Keratinocyte (primary cell): ENCODE data around the gene USP17L10.
"Not testable (repeated sequence)": the region's sequence is repeated elsewhere in the genome, so short reads cannot be mapped to it uniquely, and the experiment has no call there.

ENCODE experiments used
- EZH2 ChIP-seq: IDR thresholded peaks from one replicate; pipeline ENCODE4 v1.6.1; 2012; ENCODE audit warnings: inconsistent platforms, mild to moderate bottlenecking, low read length, moderate library complexity
- TF ChIP-seq, protein P1 (sequence below), 3 experiments: IDR thresholded peaks in 1 of 3; conservative IDR thresholded peaks in 1 of 3; optimal IDR thresholded peaks in 1 of 3; 2 replicates in 2 of 3; 3 replicates in 1 of 3; pipeline versions ENCODE3 to v1.5.1; 2011; ENCODE audit warnings: low read length in 3 of 3, mild to moderate bottlenecking in 3 of 3, moderate library complexity in 2 of 3, control low read depth in 1 of 3, inconsistent platforms in 1 of 3; ENCODE audit not compliant: insufficient read depth in 2 of 3; ENCODE audit errors: extremely low read depth in 1 of 3

DNA sequence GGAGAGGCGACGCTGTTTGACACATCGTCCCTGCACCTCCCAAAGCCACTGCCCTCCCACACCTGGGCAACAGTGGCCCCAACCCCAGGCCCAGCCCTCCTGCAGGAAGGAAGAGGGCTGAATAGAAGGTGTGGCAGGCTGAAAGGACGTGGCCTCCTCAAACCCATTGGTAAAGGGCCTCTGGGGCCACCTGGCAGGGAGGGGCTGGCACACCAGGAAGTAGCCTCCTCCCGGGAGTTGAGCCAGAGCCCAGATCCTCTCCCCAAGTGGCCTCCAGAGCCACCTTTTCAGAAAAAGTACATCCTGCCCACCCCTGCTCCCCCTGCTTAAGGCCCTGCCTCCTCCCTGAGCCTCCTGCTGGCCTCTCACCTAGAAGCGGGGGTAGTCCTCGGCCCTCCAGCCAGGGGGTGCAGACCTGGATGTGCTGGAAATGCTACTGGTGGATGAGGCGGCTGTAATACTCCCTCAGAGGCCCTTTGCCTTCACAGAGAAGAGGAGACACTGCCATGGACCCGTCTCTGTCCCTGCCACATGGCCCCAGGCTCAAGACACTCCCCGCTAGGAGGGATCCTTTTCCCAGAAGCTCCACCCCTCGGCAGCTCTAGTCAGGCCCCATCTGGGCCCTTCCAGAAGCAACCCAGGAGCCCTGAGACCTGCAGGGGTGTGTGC, 40.5 kb upstream of the USP17L10 start, which contains the start of gene FAM90A26:
- TF ChIP-seq, protein P1, sequence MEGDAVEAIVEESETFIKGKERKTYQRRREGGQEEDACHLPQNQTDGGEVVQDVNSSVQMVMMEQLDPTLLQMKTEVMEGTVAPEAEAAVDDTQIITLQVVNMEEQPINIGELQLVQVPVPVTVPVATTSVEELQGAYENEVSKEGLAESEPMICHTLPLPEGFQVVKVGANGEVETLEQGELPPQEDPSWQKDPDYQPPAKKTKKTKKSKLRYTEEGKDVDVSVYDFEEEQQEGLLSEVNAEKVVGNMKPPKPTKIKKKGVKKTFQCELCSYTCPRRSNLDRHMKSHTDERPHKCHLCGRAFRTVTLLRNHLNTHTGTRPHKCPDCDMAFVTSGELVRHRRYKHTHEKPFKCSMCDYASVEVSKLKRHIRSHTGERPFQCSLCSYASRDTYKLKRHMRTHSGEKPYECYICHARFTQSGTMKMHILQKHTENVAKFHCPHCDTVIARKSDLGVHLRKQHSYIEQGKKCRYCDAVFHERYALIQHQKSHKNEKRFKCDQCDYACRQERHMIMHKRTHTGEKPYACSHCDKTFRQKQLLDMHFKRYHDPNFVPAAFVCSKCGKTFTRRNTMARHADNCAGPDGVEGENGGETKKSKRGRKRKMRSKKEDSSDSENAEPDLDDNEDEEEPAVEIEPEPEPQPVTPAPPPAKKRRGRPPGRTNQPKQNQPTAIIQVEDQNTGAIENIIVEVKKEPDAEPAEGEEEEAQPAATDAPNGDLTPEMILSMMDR (optimal IDR thresholded peaks at IDR 0.05 in 1 of 3, IDR thresholded peaks at IDR 0.05 in 1 of 3, conservative IDR thresholded peaks at IDR 0.05 in 1 of 3; ENCODE audit: extremely low read depth in 1 of 3, insufficient read depth in 2 of 3, low read length in 3 of 3): not testable (repeated sequence)
- TF ChIP-seq EZH2: not testable (repeated sequence)
